Measurements from ENCODE around the gene KIAA1217.
A peak's percentile ranks its signal among the peaks of the same experiment; 100 is the strongest.

The KIAA1217 gene

GRCh38 chr10:24208661-24209431 lies at the start of gene KIAA1217:
KIAA1217 (plus strand) TSS chr10:24209138; CDS start chr10:24209194, 56 bp downstream.
- peak within 1 kb of the TSS; percentile 49 for H3K4me3 ChIP-seq (ENCODE audit: control insufficient read depth, low read depth, low read length)

GRCh38 chr10:24162206-24162985 lies 46.5 kb upstream of the KIAA1217 start:
- no peak for DNase-seq (ENCODE audit: low read depth)
- H3K4me3 ChIP-seq (ENCODE audit: control insufficient read depth, low read depth, low read length) = no peak overlapping the region

More at GRCh38 chr10:24208661-24209431, at the start of gene KIAA1217:
- DNase-seq (ENCODE audit: low read depth) = peak; percentile 5
- no peak for TF ChIP-seq CTCF (conservative IDR thresholded peaks at IDR 0.05; ENCODE audit: control insufficient read depth, insufficient read depth, low read depth, low read length)

GRCh38 chr10:24163485-24163884 lies 45.5 kb upstream of the KIAA1217 start:
- no peak overlapping the region for H3K4me3 ChIP-seq (ENCODE audit: control insufficient read depth, low read depth, low read length)
- no peak for DNase-seq (ENCODE audit: low read depth)
- no peak for TF ChIP-seq CTCF (conservative IDR thresholded peaks at IDR 0.05; ENCODE audit: control insufficient read depth, insufficient read depth, low read depth, low read length)

More at GRCh38 chr10:24162206-24162985, 46.5 kb upstream of the KIAA1217 start:
- no peak for TF ChIP-seq CTCF (conservative IDR thresholded peaks at IDR 0.05; ENCODE audit: control insufficient read depth, insufficient read depth, low read depth, low read length)

- no peak for TF ChIP-seq CTCF (conservative IDR thresholded peaks at IDR 0.05; ENCODE audit: control insufficient read depth, insufficient read depth, low read depth, low read length)
- DNase-seq (ENCODE audit: low read depth) = no peak
- no peak overlapping the region for H3K4me3 ChIP-seq (ENCODE audit: control insufficient read depth, low read depth, low read length)
Measured at GRCh38 chr10:24168258-24169170, 40.4 kb upstream of the KIAA1217 start.

- no peak for TF ChIP-seq CTCF (conservative IDR thresholded peaks at IDR 0.05; ENCODE audit: control insufficient read depth, insufficient read depth, low read depth, low read length)
- no peak for DNase-seq (ENCODE audit: low read depth)
- no peak overlapping the region for H3K4me3 ChIP-seq (ENCODE audit: control insufficient read depth, low read depth, low read length)
Measured at GRCh38 chr10:24170199-24170598, 38.7 kb upstream of the KIAA1217 start.

- DNase-seq (ENCODE audit: low read depth) = no peak
- no peak for TF ChIP-seq CTCF (conservative IDR thresholded peaks at IDR 0.05; ENCODE audit: control insufficient read depth, insufficient read depth, low read depth, low read length)
- no peak overlapping the region for H3K4me3 ChIP-seq (ENCODE audit: control insufficient read depth, low read depth, low read length)
Measured at GRCh38 chr10:24172909-24173308, 36.0 kb upstream of the KIAA1217 start.
